Esophagus muscularis mucosa (tissue), 3 donors: ENCODE data around the gene OR6X1.

Experiments used
- EP300 ChIP-seq: sonication (generic); formaldehyde crosslinking; IDR thresholded peaks from one replicate; pipeline ENCODE4 v1.6.1; 2017; ENCODE audit warnings: antibody characterized with exemption
- TF ChIP-seq, protein P1 (sequence below), 3 experiments: fragments of 200-600 bp in 2 of 3; fragments of 450-650 bp in 1 of 3; sonication (generic) in 2 of 3; IDR thresholded peaks; one replicate each; pipeline ENCODE4 v1.5.1; 2017 to 2019; ENCODE audit warnings: antibody characterized with exemption in 3 of 3, mild to moderate bottlenecking in 2 of 3, moderate library complexity in 1 of 3

DNA sequence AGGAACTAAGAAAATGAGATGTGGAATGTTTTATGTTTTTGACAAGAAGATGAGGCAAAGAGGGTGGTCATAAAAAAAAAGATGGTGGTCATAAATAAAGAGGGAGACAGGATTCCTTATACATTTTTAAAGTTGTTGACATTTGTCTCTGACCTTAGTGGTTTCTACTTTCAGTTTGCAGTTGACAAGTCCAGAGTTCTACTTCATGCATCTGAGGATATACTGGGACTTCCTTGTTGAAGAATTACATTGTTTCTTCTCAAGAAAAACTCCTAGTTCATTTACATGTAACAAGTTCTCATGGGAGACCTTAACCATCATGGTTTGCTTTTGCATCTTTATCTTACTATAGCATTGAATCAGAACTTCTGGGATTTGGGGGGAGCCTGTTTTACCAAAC, 1.2 kb downstream of the OR6X1 start:
- TF ChIP-seq, protein P1, sequence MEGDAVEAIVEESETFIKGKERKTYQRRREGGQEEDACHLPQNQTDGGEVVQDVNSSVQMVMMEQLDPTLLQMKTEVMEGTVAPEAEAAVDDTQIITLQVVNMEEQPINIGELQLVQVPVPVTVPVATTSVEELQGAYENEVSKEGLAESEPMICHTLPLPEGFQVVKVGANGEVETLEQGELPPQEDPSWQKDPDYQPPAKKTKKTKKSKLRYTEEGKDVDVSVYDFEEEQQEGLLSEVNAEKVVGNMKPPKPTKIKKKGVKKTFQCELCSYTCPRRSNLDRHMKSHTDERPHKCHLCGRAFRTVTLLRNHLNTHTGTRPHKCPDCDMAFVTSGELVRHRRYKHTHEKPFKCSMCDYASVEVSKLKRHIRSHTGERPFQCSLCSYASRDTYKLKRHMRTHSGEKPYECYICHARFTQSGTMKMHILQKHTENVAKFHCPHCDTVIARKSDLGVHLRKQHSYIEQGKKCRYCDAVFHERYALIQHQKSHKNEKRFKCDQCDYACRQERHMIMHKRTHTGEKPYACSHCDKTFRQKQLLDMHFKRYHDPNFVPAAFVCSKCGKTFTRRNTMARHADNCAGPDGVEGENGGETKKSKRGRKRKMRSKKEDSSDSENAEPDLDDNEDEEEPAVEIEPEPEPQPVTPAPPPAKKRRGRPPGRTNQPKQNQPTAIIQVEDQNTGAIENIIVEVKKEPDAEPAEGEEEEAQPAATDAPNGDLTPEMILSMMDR (IDR thresholded peaks at IDR 0.05): no peak
- no peak for TF ChIP-seq EP300
